Hepatocyte (in vitro differentiated cells): ENCODE results near the gene FOXR1.

Experiments
- CTCF ChIP-seq: fragments of 200-600 bp; sonication (generic); IDR thresholded peaks from 2 replicates; pipeline ENCODE4 v1.5.1; 2016; ENCODE audit warnings: antibody characterized with exemption, mild to moderate bottlenecking; ENCODE audit not compliant: poor library complexity
- EZH2 ChIP-seq: fragments of 200-600 bp; sonication (generic); IDR thresholded peaks from 2 replicates; pipeline ENCODE4 v1.6.1; 2016; ENCODE audit warnings: antibody characterized with exemption, mild to moderate bottlenecking, borderline replicate concordance
- EZH2phosphoT487 ChIP-seq: fragments of 200-600 bp; sonication (generic); IDR thresholded peaks from one replicate; pipeline ENCODE4 v1.6.1; 2018; ENCODE audit warnings: antibody characterized with exemption, mild to moderate bottlenecking, low read depth, moderate library complexity; ENCODE audit not compliant: unreplicated experiment, severe bottlenecking

GRCh38 chr11:118922745-118923627, 48.6 kb upstream of the FOXR1 start:
- TF ChIP-seq CTCF = no peak
- no peak for TF ChIP-seq EZH2
- TF ChIP-seq EZH2phosphoT487 = no peak
